GM12864 (cell line): ENCODE results near the gene TMPRSS9.

Source experiments
- DNase-seq: peaks from one replicate; pipeline ENCODE4 v3.0.0-alpha.2; 2011; ENCODE audit warnings: low read depth
- H3K4me3 ChIP-seq: 2 replicates; pipeline ENCODE4 v1.5.1; 2011; ENCODE audit warnings: mild to moderate bottlenecking, low read depth, low read length, control low read depth
- CTCF ChIP-seq: IDR thresholded peaks from 2 replicates; pipeline ENCODE4 v1.5.1; 2011; ENCODE audit warnings: low read depth, mild to moderate bottlenecking, moderate library complexity, low read length, control low read depth, inconsistent platforms; ENCODE audit errors: missing control alignments

Gene TMPRSS9

GRCh38 chr19:2425622-2426581 is 65.8 kb downstream of the TMPRSS9 start:
- H3K4me3 ChIP-seq: peak overlapping the region; percentile 79
- TF ChIP-seq CTCF: no peak
- no peak for DNase-seq

- H3K4me3 ChIP-seq: peak overlapping the region; percentile 79
- DNase-seq: no peak
- no peak for TF ChIP-seq CTCF
These were observed 66.8 kb downstream of the TMPRSS9 start for GRCh38 chr19:2426611-2427428.

GRCh38 chr19:2427429-2428320 is 67.6 kb downstream of the TMPRSS9 start, which contains the start of gene TIMM13:
TSS of gene TIMM13 (minus strand) at chr19:2427586. CDS start at chr19:2427533, 53 bp downstream.
- H3K4me3 ChIP-seq: peak within 1 kb of the TSS; percentile 79
- TF ChIP-seq CTCF: no peak
- DNase-seq: peak; percentile 85

GRCh38 chr19:2428321-2428690 is 68.2 kb downstream of the TMPRSS9 start:
- no peak overlapping the region for H3K4me3 ChIP-seq
- no peak for DNase-seq
- TF ChIP-seq CTCF: no peak

GRCh38 chr19:2428756-2429711 is 69.0 kb downstream of the TMPRSS9 start:
- H3K4me3 ChIP-seq: no peak overlapping the region
- no peak for TF ChIP-seq CTCF
- DNase-seq: no peak
